Tibial nerve (tissue), 3 donors: ENCODE results near the gene CLEC12A.

Experiments
- POLR2A ChIP-seq, 2 donors: fragments of 450-650 bp; IDR thresholded peaks; one replicate each; pipeline ENCODE4 v1.6.1; 2017; ENCODE audit warnings: antibody characterized with exemption in 2 of 2, mild to moderate bottlenecking in 2 of 2, moderate library complexity in 2 of 2
- TF ChIP-seq, protein P1 (sequence below), 5 experiments: fragments of 200-600 bp in 3 of 5; fragments of 450-650 bp in 2 of 5; sonication (generic) in 3 of 5; IDR thresholded peaks; one replicate each; pipeline ENCODE4 v1.5.1; 2016 to 2019; ENCODE audit warnings: antibody characterized with exemption in 5 of 5, mild to moderate bottlenecking in 3 of 5, moderate library complexity in 2 of 5

GRCh38 chr12:10027311-10027710 is 56.1 kb downstream of the CLEC12A start:
- TF ChIP-seq, protein P1, sequence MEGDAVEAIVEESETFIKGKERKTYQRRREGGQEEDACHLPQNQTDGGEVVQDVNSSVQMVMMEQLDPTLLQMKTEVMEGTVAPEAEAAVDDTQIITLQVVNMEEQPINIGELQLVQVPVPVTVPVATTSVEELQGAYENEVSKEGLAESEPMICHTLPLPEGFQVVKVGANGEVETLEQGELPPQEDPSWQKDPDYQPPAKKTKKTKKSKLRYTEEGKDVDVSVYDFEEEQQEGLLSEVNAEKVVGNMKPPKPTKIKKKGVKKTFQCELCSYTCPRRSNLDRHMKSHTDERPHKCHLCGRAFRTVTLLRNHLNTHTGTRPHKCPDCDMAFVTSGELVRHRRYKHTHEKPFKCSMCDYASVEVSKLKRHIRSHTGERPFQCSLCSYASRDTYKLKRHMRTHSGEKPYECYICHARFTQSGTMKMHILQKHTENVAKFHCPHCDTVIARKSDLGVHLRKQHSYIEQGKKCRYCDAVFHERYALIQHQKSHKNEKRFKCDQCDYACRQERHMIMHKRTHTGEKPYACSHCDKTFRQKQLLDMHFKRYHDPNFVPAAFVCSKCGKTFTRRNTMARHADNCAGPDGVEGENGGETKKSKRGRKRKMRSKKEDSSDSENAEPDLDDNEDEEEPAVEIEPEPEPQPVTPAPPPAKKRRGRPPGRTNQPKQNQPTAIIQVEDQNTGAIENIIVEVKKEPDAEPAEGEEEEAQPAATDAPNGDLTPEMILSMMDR (IDR thresholded peaks at IDR 0.05): no peak
- no peak for TF ChIP-seq POLR2A (IDR thresholded peaks at IDR 0.05)
